Neural cell (in vitro differentiated cells): ENCODE results near the gene PCK1. TPM values are rescaled to one million over a fixed set of nuclear protein-coding genes. Genes with fewer than 3 reads are reported as not detected.

Experiments used
- H2AFZ ChIP-seq: fragments of 200-600, 300-800 bp; sonication (generic), shearing (Covaris generic); 2 replicates; pipeline ENCODE4 v1.6.0; 2014; ENCODE audit warnings: low read depth, mild to moderate bottlenecking, antibody characterized with exemption, low read length, moderate library complexity
- H3F3A ChIP-seq: fragments of 200-600 bp; shearing (Covaris generic); 2 replicates; pipeline ENCODE4 v1.6.1; 2016; ENCODE audit warnings: mild to moderate bottlenecking, moderate library complexity, mixed read lengths, antibody characterized with exemption, low read length; ENCODE audit not compliant: insufficient read depth, poor library complexity, severe bottlenecking
- H3K27ac ChIP-seq: fragments of 200-600, 300-800 bp; sonication (generic), shearing (Covaris generic); 2 replicates; pipeline ENCODE4 v1.5.1; 2014; ENCODE audit warnings: mild to moderate bottlenecking, low read length, moderate library complexity
- H3K27me3 ChIP-seq: fragments of 300-800, 200-600 bp; sonication (generic), shearing (Covaris generic); 2 replicates; pipeline ENCODE4 v1.6.0; 2014; ENCODE audit warnings: mild to moderate bottlenecking, low read depth, low read length, moderate library complexity; ENCODE audit not compliant: insufficient read depth
- H3K36me3 ChIP-seq: fragments of 300-800, 200-600 bp; sonication (generic), shearing (Covaris generic); 2 replicates; pipeline ENCODE4 v1.5.1; 2014; ENCODE audit warnings: mild to moderate bottlenecking, antibody characterized with exemption, low read length, moderate library complexity; ENCODE audit not compliant: insufficient read depth
- H3K4me2 ChIP-seq: fragments of 300-800, 200-600 bp; sonication (generic), shearing (Covaris generic); 2 replicates; pipeline ENCODE4 v1.6.0; 2014; ENCODE audit warnings: mild to moderate bottlenecking, low read length
- H3K4me3 ChIP-seq: fragments of 300-800, 200-600 bp; sonication (generic), shearing (Covaris generic); 2 replicates; pipeline ENCODE4 v1.5.1; 2014; ENCODE audit warnings: mild to moderate bottlenecking, low read length, moderate library complexity
- H3K79me2 ChIP-seq: fragments of 200-600 bp; shearing (Covaris generic); replicated peaks from 2 replicates; pipeline ENCODE4 v1.6.0; 2014; ENCODE audit warnings: mild to moderate bottlenecking, low read length, moderate library complexity; ENCODE audit not compliant: insufficient read depth
- H3K9ac ChIP-seq: fragments of 300-800, 200-600 bp; sonication (generic), shearing (Covaris generic); 2 replicates; pipeline ENCODE4 v1.6.1; 2016; ENCODE audit warnings: mild to moderate bottlenecking, low read length, mixed read lengths
- H3K9me2 ChIP-seq: fragments of 200-600 bp; shearing (Covaris generic); 2 replicates; pipeline ENCODE4 v1.6.1; 2016; ENCODE audit warnings: mild to moderate bottlenecking, low read length, mixed read lengths; ENCODE audit not compliant: insufficient read depth
- H3K9me3 ChIP-seq: fragments of 200-600, 300-800 bp; sonication (generic), shearing (Covaris generic); 2 replicates; pipeline ENCODE4 v1.6.1; 2016; ENCODE audit warnings: mild to moderate bottlenecking, mixed run types, low read length, moderate library complexity, mixed read lengths
- H4K20me1 ChIP-seq: fragments of 200-600 bp; shearing (Covaris generic); 2 replicates; pipeline ENCODE4 v1.6.1; 2016; ENCODE audit warnings: mild to moderate bottlenecking, mixed run types; ENCODE audit not compliant: insufficient read depth
- CTCF ChIP-seq: fragments of 450-650 bp; IDR thresholded peaks from 2 replicates; pipeline ENCODE4 v1.5.1; 2014; ENCODE audit warnings: antibody characterized with exemption, mild to moderate bottlenecking, moderate library complexity; ENCODE audit not compliant: poor library complexity, severe bottlenecking
- EP300 ChIP-seq: fragments of 450-650 bp; conservative IDR thresholded peaks from 2 replicates; pipeline ENCODE4 v1.6.1; 2014; ENCODE audit warnings: antibody characterized with exemption, mild to moderate bottlenecking, moderate library complexity; ENCODE audit not compliant: poor library complexity, severe bottlenecking
- EZH2 ChIP-seq: fragments of 200-600, 300-800 bp; shearing (Covaris generic), sonication (generic); IDR thresholded peaks from 2 replicates; pipeline ENCODE4 v1.6.1; 2014; ENCODE audit warnings: antibody characterized with exemption, low read length, borderline replicate concordance, mild to moderate bottlenecking; ENCODE audit not compliant: insufficient read depth, poor library complexity, severe bottlenecking
- MXI1 ChIP-seq: fragments of 450-650 bp; conservative IDR thresholded peaks from 2 replicates; pipeline ENCODE4 v1.6.1; 2014; ENCODE audit warnings: antibody characterized with exemption, mild to moderate bottlenecking; ENCODE audit not compliant: poor library complexity, severe bottlenecking
- POLR2AphosphoS5 ChIP-seq: IDR thresholded peaks from 2 replicates; pipeline ENCODE4 v1.6.1; 2012
- RAD21 ChIP-seq: fragments of 450-650 bp; conservative IDR thresholded peaks from 2 replicates; pipeline ENCODE4 v1.6.1; 2014; ENCODE audit warnings: antibody characterized with exemption, mild to moderate bottlenecking, moderate library complexity
- SMC3 ChIP-seq: fragments of 450-650 bp; conservative IDR thresholded peaks from 2 replicates; pipeline ENCODE4 v1.6.1; 2014; ENCODE audit warnings: antibody characterized with exemption, mild to moderate bottlenecking, moderate library complexity; ENCODE audit not compliant: poor library complexity
- TAF1 ChIP-seq: IDR thresholded peaks from 2 replicates; pipeline ENCODE4 v1.6.1; 2012; ENCODE audit warnings: low read depth
- polyA plus RNA-seq: library from polyadenylated mRNA; depleted of rRNA; stranded (reverse); fragments of >200 nt; gene quantifications from 2 replicates; pipeline ENCODE4 v1.2.3, GENCODE V29; 2014
- TF ChIP-seq, protein P1 (sequence below): IDR thresholded peaks from 2 replicates; pipeline ENCODE4 v1.6.1; 2012; ENCODE audit warnings: borderline replicate concordance

PCK1 gene
- polyA plus RNA-seq, 1 donor from 2014 or later = 0.24 TPM

GRCh38 chr20:57614490-57615444, 53.9 kb downstream of the PCK1 start:
- H3K4me3 ChIP-seq = no peak overlapping the region
- H3K36me3 ChIP-seq = no peaks in the 10 kb centered on the region
- H2AFZ ChIP-seq = no peak overlapping the region
- no peak overlapping the region for H3K4me2 ChIP-seq
- no peaks in the 10 kb centered on the region for H3K9me3 ChIP-seq
- no peaks in the 10 kb centered on the region for H3F3A ChIP-seq
- H3K27me3 ChIP-seq = no peaks in the 10 kb centered on the region
- H3K9ac ChIP-seq = no peak overlapping the region
- TF ChIP-seq MXI1 (no peak), CTCF (no peak), TAF1 (no peak), EZH2 (no peak), POLR2AphosphoS5 (no peak), EP300 (no peak), RAD21 (no peak), SMC3 (no peak)
- TF ChIP-seq, protein P1, sequence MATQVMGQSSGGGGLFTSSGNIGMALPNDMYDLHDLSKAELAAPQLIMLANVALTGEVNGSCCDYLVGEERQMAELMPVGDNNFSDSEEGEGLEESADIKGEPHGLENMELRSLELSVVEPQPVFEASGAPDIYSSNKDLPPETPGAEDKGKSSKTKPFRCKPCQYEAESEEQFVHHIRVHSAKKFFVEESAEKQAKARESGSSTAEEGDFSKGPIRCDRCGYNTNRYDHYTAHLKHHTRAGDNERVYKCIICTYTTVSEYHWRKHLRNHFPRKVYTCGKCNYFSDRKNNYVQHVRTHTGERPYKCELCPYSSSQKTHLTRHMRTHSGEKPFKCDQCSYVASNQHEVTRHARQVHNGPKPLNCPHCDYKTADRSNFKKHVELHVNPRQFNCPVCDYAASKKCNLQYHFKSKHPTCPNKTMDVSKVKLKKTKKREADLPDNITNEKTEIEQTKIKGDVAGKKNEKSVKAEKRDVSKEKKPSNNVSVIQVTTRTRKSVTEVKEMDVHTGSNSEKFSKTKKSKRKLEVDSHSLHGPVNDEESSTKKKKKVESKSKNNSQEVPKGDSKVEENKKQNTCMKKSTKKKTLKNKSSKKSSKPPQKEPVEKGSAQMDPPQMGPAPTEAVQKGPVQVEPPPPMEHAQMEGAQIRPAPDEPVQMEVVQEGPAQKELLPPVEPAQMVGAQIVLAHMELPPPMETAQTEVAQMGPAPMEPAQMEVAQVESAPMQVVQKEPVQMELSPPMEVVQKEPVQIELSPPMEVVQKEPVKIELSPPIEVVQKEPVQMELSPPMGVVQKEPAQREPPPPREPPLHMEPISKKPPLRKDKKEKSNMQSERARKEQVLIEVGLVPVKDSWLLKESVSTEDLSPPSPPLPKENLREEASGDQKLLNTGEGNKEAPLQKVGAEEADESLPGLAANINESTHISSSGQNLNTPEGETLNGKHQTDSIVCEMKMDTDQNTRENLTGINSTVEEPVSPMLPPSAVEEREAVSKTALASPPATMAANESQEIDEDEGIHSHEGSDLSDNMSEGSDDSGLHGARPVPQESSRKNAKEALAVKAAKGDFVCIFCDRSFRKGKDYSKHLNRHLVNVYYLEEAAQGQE = no peak
- no peaks in the 10 kb centered on the region for H4K20me1 ChIP-seq
- no peaks in the 10 kb centered on the region for H3K9me2 ChIP-seq
- H3K27ac ChIP-seq = no peak overlapping the region
- H3K79me2 ChIP-seq = no peaks in the 10 kb centered on the region

GRCh38 chr20:57615445-57615811, 54.5 kb downstream of the PCK1 start:
- no peaks in the 10 kb centered on the region for H3F3A ChIP-seq
- H2AFZ ChIP-seq = no peak overlapping the region
- TF ChIP-seq POLR2AphosphoS5 = no peak
- TF ChIP-seq EP300 = no peak
- TF ChIP-seq, protein P1 = no peak
- no peak for TF ChIP-seq EZH2
- no peak for TF ChIP-seq CTCF
- no peak for TF ChIP-seq TAF1
- H3K9me3 ChIP-seq = no peaks in the 10 kb centered on the region
- H3K4me2 ChIP-seq = no peak overlapping the region
- no peak overlapping the region for H3K27ac ChIP-seq
- H3K36me3 ChIP-seq = no peaks in the 10 kb centered on the region
- H3K4me3 ChIP-seq = no peak overlapping the region
- no peak overlapping the region for H3K9ac ChIP-seq
- no peaks in the 10 kb centered on the region for H4K20me1 ChIP-seq
- H3K27me3 ChIP-seq = no peaks in the 10 kb centered on the region
- H3K9me2 ChIP-seq = no peaks in the 10 kb centered on the region
- H3K79me2 ChIP-seq = no peaks in the 10 kb centered on the region
